Liver (tissue), 9 donors: ENCODE data around the gene KCNJ5. TPM values are rescaled to one million over a fixed set of nuclear protein-coding genes. Genes with fewer than 3 reads are reported as not detected.

Experiments used
- DNase-seq: peaks from one replicate; pipeline ENCODE4 v3.0.0-alpha.2; 2017; ENCODE audit warnings: low spot score
- H3K27ac ChIP-seq, 2 donors: one replicate each; pipeline ENCODE4 v1.7.0; 2013; ENCODE audit warnings: inconsistent platforms in 2 of 2, low read length in 2 of 2, control low read depth in 1 of 2, low read depth in 1 of 2, mild to moderate bottlenecking in 1 of 2
- H3K27me3 ChIP-seq, 4 donors: one replicate each; pipeline versions ENCODE4 v1.6.1 to v1.7.0; 2013; ENCODE audit warnings: low read length in 3 of 4, inconsistent platforms in 1 of 4, mild to moderate bottlenecking in 1 of 4, moderate library complexity in 1 of 4; ENCODE audit not compliant: control insufficient read depth in 4 of 4, insufficient read depth in 4 of 4
- H3K36me3 ChIP-seq, 4 donors: one replicate each; pipeline versions ENCODE4 v1.6.1 to v1.7.0; 2013; ENCODE audit warnings: low read length in 3 of 4, mild to moderate bottlenecking in 3 of 4, low read depth in 1 of 4, moderate library complexity in 1 of 4; ENCODE audit not compliant: control insufficient read depth in 4 of 4, insufficient read depth in 3 of 4
- H3K4me1 ChIP-seq, 4 donors: one replicate each; pipeline versions ENCODE4 v1.6.1 to v1.7.0; 2013; ENCODE audit warnings: low read length in 3 of 4, mild to moderate bottlenecking in 3 of 4, moderate library complexity in 1 of 4; ENCODE audit not compliant: control insufficient read depth in 4 of 4, insufficient read depth in 4 of 4
- H3K4me3 ChIP-seq, 3 donors: one replicate each; pipeline versions ENCODE4 v1.6.1 to v1.7.0; 2013; ENCODE audit warnings: low read length in 3 of 3, control low read depth in 1 of 3, low read depth in 1 of 3, mild to moderate bottlenecking in 1 of 3
- H3K9ac ChIP-seq, 2 donors: one replicate each; pipeline ENCODE4 v1.7.0; 2013; ENCODE audit warnings: low read length in 2 of 2, mild to moderate bottlenecking in 2 of 2, moderate library complexity in 2 of 2, control low read depth in 1 of 2, low read depth in 1 of 2
- H3K9me3 ChIP-seq, 4 donors: one replicate each; pipeline versions ENCODE4 v1.6.1 to v1.7.0; 2013; ENCODE audit warnings: low read length in 3 of 4; ENCODE audit not compliant: control insufficient read depth in 4 of 4
- ATF3 ChIP-seq: IDR thresholded peaks from 2 replicates; pipeline ENCODE4 v1.6.1; 2016; ENCODE audit warnings: antibody characterized with exemption
- CTCF ChIP-seq: fragments of 150-350 bp; IDR thresholded peaks from 2 replicates; pipeline ENCODE4 v1.5.1; 2017; ENCODE audit warnings: improper control_type of control experiment, low read depth, low read length; ENCODE audit not compliant: missing input control
- EGR1 ChIP-seq, 2 donors: IDR thresholded peaks; 2 replicates each; pipeline ENCODE4 v1.6.1; 2016 to 2018; ENCODE audit warnings: antibody characterized with exemption in 2 of 2, low read depth in 2 of 2
- FOXA1 ChIP-seq: IDR thresholded peaks from 2 replicates; pipeline ENCODE4 v1.6.1; 2016; ENCODE audit warnings: antibody characterized with exemption
- FOXA2 ChIP-seq: IDR thresholded peaks from 2 replicates; pipeline ENCODE4 v1.6.1; 2016; ENCODE audit warnings: antibody characterized with exemption
- GABPA ChIP-seq, 2 donors: IDR thresholded peaks in 1 of 2; conservative IDR thresholded peaks in 1 of 2; 2 replicates each; pipeline ENCODE4 v1.6.1; 2016; ENCODE audit warnings: antibody characterized with exemption in 2 of 2, mild to moderate bottlenecking in 1 of 2, moderate library complexity in 1 of 2
- HNF4A ChIP-seq, 2 donors: conservative IDR thresholded peaks; 2 replicates each; pipeline ENCODE4 v1.6.1; 2016; ENCODE audit warnings: antibody characterized with exemption in 2 of 2, mild to moderate bottlenecking in 2 of 2
- HNF4G ChIP-seq: IDR thresholded peaks from 2 replicates; pipeline ENCODE4 v1.6.1; 2016; ENCODE audit warnings: antibody characterized with exemption
- JUND ChIP-seq, 2 donors: IDR thresholded peaks; 2 replicates each; pipeline ENCODE4 v1.6.1; 2016; ENCODE audit warnings: antibody characterized with exemption in 2 of 2
- MAX ChIP-seq: IDR thresholded peaks from 2 replicates; pipeline ENCODE4 v1.6.1; 2016; ENCODE audit warnings: antibody characterized with exemption
- NR2F2 ChIP-seq: IDR thresholded peaks from 2 replicates; pipeline ENCODE4 v1.6.1; 2016; ENCODE audit warnings: antibody characterized with exemption
- RAD21 ChIP-seq, 2 donors: IDR thresholded peaks; 2 replicates each; pipeline ENCODE4 v1.6.1; 2016; ENCODE audit warnings: antibody characterized with exemption in 2 of 2, mild to moderate bottlenecking in 2 of 2
- REST ChIP-seq: IDR thresholded peaks from 2 replicates; pipeline ENCODE4 v1.6.1; 2016; ENCODE audit warnings: antibody characterized with exemption, mild to moderate bottlenecking
- RXRA ChIP-seq, 2 donors: IDR thresholded peaks; 2 replicates each; pipeline ENCODE4 v1.6.1; 2017 to 2018; ENCODE audit warnings: antibody characterized with exemption in 2 of 2, mild to moderate bottlenecking in 1 of 2
- SP1 ChIP-seq: IDR thresholded peaks from 2 replicates; pipeline ENCODE4 v1.6.1; 2018; ENCODE audit warnings: antibody characterized with exemption, mild to moderate bottlenecking
- TAF1 ChIP-seq: conservative IDR thresholded peaks from 2 replicates; pipeline ENCODE4 v1.6.1; 2016; ENCODE audit warnings: antibody characterized with exemption, mild to moderate bottlenecking
- YY1 ChIP-seq: IDR thresholded peaks from 2 replicates; pipeline ENCODE4 v1.6.1; 2016; ENCODE audit warnings: antibody characterized with exemption, mild to moderate bottlenecking
- ZBTB33 ChIP-seq: IDR thresholded peaks from 2 replicates; pipeline ENCODE4 v1.6.1; 2016; ENCODE audit warnings: antibody characterized with exemption
- WGBS: extraction: QIAGEN DNeasy Blood & Tissue Kit; methylation state at CpG from one replicate; pipeline ENCODE4 v1.1.7; 2013; 5-methylcytosine and 5-hydroxymethylcytosine counted together
- polyA plus RNA-seq, 2 donors: library from polyadenylated mRNA; stranded (reverse) in 1 of 2; unstranded in 1 of 2; fragments of 200-250 nt in 1 of 2; fragments of >200 nt in 1 of 2; fragmentation: Nextera tagmentation in 1 of 2; extraction: Ambion mirVana in 1 of 2; gene quantifications; one replicate each; pipeline versions ENCODE4 v1.2.1 to v1.2.3, GENCODE V29; 2013 to 2015
- total RNA-seq, 2 donors: library from RNA; depleted of rRNA; stranded (reverse); fragments of >200 nt; gene quantifications; one replicate each; pipeline ENCODE4 v1.2.3, GENCODE V29; 2014
- donor health status: healthy.
- donor health status: healthy.
- donor health status: healthy.
- donor health status: healthy.
- donor health status: healthy.

The KCNJ5 gene
- total and polyA plus RNA-seq, 4 donors: 0.04 to 0.08 (median 0.06) TPM

- TF ChIP-seq GABPA (IDR thresholded peaks at IDR 0.05 in 1 of 2, conservative IDR thresholded peaks at IDR 0.05 in 1 of 2) (no peak), JUND (IDR thresholded peaks at IDR 0.05) (no peak), YY1 (no peak), FOXA2 (no peak), NR2F2 (no peak), MAX (no peak), EGR1 (IDR thresholded peaks at IDR 0.05; ENCODE audit: low read depth in 2 of 2) (no peak), RAD21 (IDR thresholded peaks at IDR 0.05) (no peak), HNF4G (no peak)
- no peak for DNase-seq
- WGBS: 92% methylated on average over 9 of the region's 9 CpGs
- no peaks in the 10 kb centered on the region for H3K9me3 ChIP-seq
- H3K36me3 ChIP-seq: no peaks in the 10 kb centered on the region
- H3K9ac ChIP-seq: no peak overlapping the region
- H3K4me1 ChIP-seq: peaks cover 16 to 53% (median 37%) of the 10 kb centered on the region in 4 donors
- H3K27ac ChIP-seq: no peak overlapping the region
- no peaks in the 10 kb centered on the region for H3K27me3 ChIP-seq
- H3K4me3 ChIP-seq: no peak overlapping the region
Observed at GRCh38 chr11:128895526-128895925, 4.4 kb downstream of the KCNJ5 start.

- Histone ChIP-seq H3K36me3 (no peaks in the 10 kb centered on the region), H3K4me3 (no peak overlapping the region), H3K27ac (no peak overlapping the region), H3K9me3 (no peaks in the 10 kb centered on the region), H3K4me1 (peaks cover 13 to 56% (median 42%) of the 10 kb centered on the region in 4 donors), H3K27me3 (peaks cover 0 to under 1% (median 0%) of the 10 kb centered on the region in 4 donors), H3K9ac (no peak overlapping the region)
- WGBS: 63% methylated on average over 2 of the region's 2 CpGs
- no peak for DNase-seq
- TF ChIP-seq YY1: no peak
- no peak for TF ChIP-seq SP1
- no peak for TF ChIP-seq MAX
Observed at GRCh38 chr11:128896356-128896755, 5.2 kb downstream of the KCNJ5 start.

- no peak for DNase-seq
- no peaks in the 10 kb centered on the region for H3K9me3 ChIP-seq
- peaks cover 12 to 51% (median 44%) of the 10 kb centered on the region in 4 donors for H3K4me1 ChIP-seq
- H3K9ac ChIP-seq: no peak overlapping the region
- H3K27ac ChIP-seq: no peak overlapping the region
- no peak overlapping the region for H3K4me3 ChIP-seq
- TF ChIP-seq RXRA (IDR thresholded peaks at IDR 0.05) (no peak), TAF1 (no peak), GABPA (IDR thresholded peaks at IDR 0.05 in 1 of 2, conservative IDR thresholded peaks at IDR 0.05 in 1 of 2) (no peak), EGR1 (IDR thresholded peaks at IDR 0.05; ENCODE audit: low read depth in 2 of 2) (no peak), ZBTB33 (no peak), REST (no peak), CTCF (no peak), NR2F2 (no peak), MAX (no peak), SP1 (no peak), JUND (IDR thresholded peaks at IDR 0.05) (no peak), RAD21 (IDR thresholded peaks at IDR 0.05) (no peak), FOXA1 (no peak), FOXA2 (no peak), HNF4G (no peak), YY1 (no peak), HNF4A (conservative IDR thresholded peaks at IDR 0.05) (no peak), ATF3 (no peak)
- H3K36me3 ChIP-seq: no peaks in the 10 kb centered on the region
- WGBS: 89% methylated on average over 1 of the region's 1 CpG
- H3K27me3 ChIP-seq: peaks cover 0 to 6% (median 0%) of the 10 kb centered on the region in 4 donors
Observed at GRCh38 chr11:128897826-128898225, 6.7 kb downstream of the KCNJ5 start.
